K562 (cell line): ENCODE data around the gene RIIAD1. TPM values are rescaled to one million over a fixed set of nuclear protein-coding genes. Genes with fewer than 3 reads are reported as not detected.

Experiments used
- ATAC-seq: fragments of 200-7000 bp; cut with Tn5 transposase; 3 replicates; pipeline ENCODE4 v1.9.1; 2020; ENCODE audit warnings: moderate library complexity
- BruUV-seq: library from RNA; stranded (reverse); fragments of 400-500 nt; replicated peaks from 2 replicates; lab custom pipeline; 2021; lab: Mats Ljungman, UMichigan
- CTCF ChIA-PET: fragments of 300-600 bp; formaldehyde crosslinking; extraction: SDS; loops from one replicate; lab custom pipeline; 2021; ENCODE audit warnings: low intra/inter-chr PET ratio; lab: Yijun Ruan, JAX
- POLR2A ChIA-PET: fragments of 300-600, 350-650 bp; sonication (Branson Sonifier 250); formaldehyde crosslinking; extraction: SDS; loops from one replicate; lab custom pipeline; 2021; ENCODE audit warnings: antibody characterized with exemption, inconsistent platforms; lab: Yijun Ruan, JAX
- DNase-seq, 4 experiments: peaks; one replicate each; pipeline versions ENCODE4 v3.0.0 to v3.0.0-alpha.2; 2011 to 2018; ENCODE audit warnings: low spot score in 3 of 4, mixed read lengths in 3 of 4; ENCODE audit errors: extremely low read depth in 1 of 4
- FAIRE-seq: peaks from 2 replicates; lab custom pipeline; 2011; peaks lifted over from hg19 to GRCh38; lab: Jason Lieb, UNC
- H2AFZ ChIP-seq: 2 replicates; pipeline ENCODE4 v1.6.0; 2011; ENCODE audit warnings: low read depth, low read length, control low read depth, inconsistent platforms
- H3K27ac ChIP-seq: fragments of 200-600 bp; 3 replicates; pipeline ENCODE4 v1.8.0; 2011; ENCODE audit warnings: low read depth, mild to moderate bottlenecking, control low read depth, inconsistent platforms, low read length, moderate library complexity, mixed read lengths; ENCODE audit errors: extremely low read depth
- H3K27me3 ChIP-seq, 2 experiments: fragments of 300-600 bp in 1 of 2; 2 replicates in 1 of 2; 3 replicates in 1 of 2; pipeline versions ENCODE4 v1.6.0 to v1.8.0; 2011; ENCODE audit warnings: inconsistent platforms in 2 of 2, low read length in 2 of 2, mild to moderate bottlenecking in 1 of 2, mixed read lengths in 1 of 2, moderate library complexity in 1 of 2; ENCODE audit not compliant: control insufficient read depth in 2 of 2, insufficient read depth in 2 of 2
- H3K36me3 ChIP-seq: fragments of 300-600 bp; 3 replicates; pipeline ENCODE4 v1.8.0; 2011; ENCODE audit warnings: mild to moderate bottlenecking, low read length, inconsistent platforms; ENCODE audit not compliant: control insufficient read depth, insufficient read depth
- H3K4me1 ChIP-seq, 2 experiments: fragments of 200-600 bp in 1 of 2; replicated peaks in 1 of 2; 2 replicates in 1 of 2; 3 replicates in 1 of 2; pipeline versions ENCODE4 v1.5.1 to v1.8.0; 2011; ENCODE audit warnings: inconsistent platforms in 2 of 2, low read length in 2 of 2, mild to moderate bottlenecking in 1 of 2, mixed read lengths in 1 of 2, moderate library complexity in 1 of 2; ENCODE audit not compliant: control insufficient read depth in 2 of 2, insufficient read depth in 2 of 2
- H3K4me2 ChIP-seq: 2 replicates; pipeline ENCODE4 v1.6.1; 2011; ENCODE audit warnings: low read length, control low read depth, inconsistent platforms, mixed read lengths; ENCODE audit not compliant: insufficient read depth
- H3K4me3 ChIP-seq: fragments of 200-600 bp; sonication (generic), shearing (Covaris generic); 2 replicates; pipeline ENCODE4 v1.5.1; 2016; ENCODE audit warnings: control low read depth, inconsistent platforms
- H3K79me2 ChIP-seq: fragments of 200-600 bp; 3 replicates; pipeline ENCODE4 v1.8.0; 2011; ENCODE audit warnings: low read length, inconsistent platforms; ENCODE audit not compliant: control insufficient read depth, insufficient read depth
- H3K9ac ChIP-seq, 2 experiments: 2 replicates each; pipeline versions ENCODE4 v1.6.0 to v1.6.1; 2011; ENCODE audit warnings: low read depth in 2 of 2, low read length in 2 of 2, control low read depth in 1 of 2, inconsistent platforms in 1 of 2, mild to moderate bottlenecking in 1 of 2, mixed read lengths in 1 of 2; ENCODE audit not compliant: insufficient read depth in 1 of 2
- H3K9me1 ChIP-seq: one replicate; pipeline ENCODE4 v1.6.0; 2011; ENCODE audit warnings: inconsistent platforms, mild to moderate bottlenecking, low read length, moderate library complexity; ENCODE audit not compliant: control insufficient read depth, insufficient read depth
- H3K9me3 ChIP-seq: replicated peaks from 2 replicates; pipeline ENCODE4 v1.5.1; 2011; ENCODE audit warnings: low read depth, low read length, inconsistent platforms; ENCODE audit not compliant: control insufficient read depth, insufficient read depth
- H4K20me1 ChIP-seq: replicated peaks from 2 replicates; pipeline ENCODE4 v1.6.1; 2011; ENCODE audit warnings: low read length, inconsistent platforms, mixed read lengths; ENCODE audit not compliant: control insufficient read depth, insufficient read depth
- CBFA2T2 ChIP-seq: fragments of 450-650 bp; conservative IDR thresholded peaks from 2 replicates; pipeline ENCODE4 v1.6.1; 2017; ENCODE audit warnings: mild to moderate bottlenecking
- FOXP1 ChIP-seq: sonication (generic); formaldehyde crosslinking; IDR thresholded peaks from 2 replicates; pipeline ENCODE4 v1.8.0; 2022; ENCODE audit warnings: mild to moderate bottlenecking, missing genetic modification reagents
- GATAD2B ChIP-seq: fragments of 450-650 bp; IDR thresholded peaks from 2 replicates; pipeline ENCODE4 v1.6.1; 2017; ENCODE audit warnings: mild to moderate bottlenecking, borderline replicate concordance
- ILK ChIP-seq: fragments of 450-650 bp; IDR thresholded peaks from 2 replicates; pipeline ENCODE4 v1.6.1; 2016; ENCODE audit warnings: missing genetic modification characterization, low read depth, mild to moderate bottlenecking, missing compliant biosample characterization, moderate library complexity, borderline replicate concordance
- L3MBTL2 ChIP-seq: fragments of 450-650 bp; IDR thresholded peaks from 2 replicates; pipeline ENCODE4 v1.6.1; 2016; ENCODE audit warnings: mild to moderate bottlenecking, moderate library complexity
- NCOR1 ChIP-seq: fragments of 450-650 bp; IDR thresholded peaks from 2 replicates; pipeline ENCODE4 v1.6.1; 2016; ENCODE audit warnings: mild to moderate bottlenecking, moderate library complexity
- POLR2H ChIP-seq: IDR thresholded peaks from 2 replicates; pipeline ENCODE4 v1.6.1; 2016; ENCODE audit warnings: missing genetic modification characterization, low read depth, mild to moderate bottlenecking, control low read depth, missing compliant biosample characterization, moderate library complexity
- RFX1 ChIP-seq: fragments of 450-650 bp; IDR thresholded peaks from 2 replicates; pipeline ENCODE4 v1.6.1; 2016; ENCODE audit warnings: mild to moderate bottlenecking, moderate library complexity
- SP1 ChIP-seq: sonication (generic); formaldehyde crosslinking; IDR thresholded peaks from 2 replicates; pipeline ENCODE4 v1.8.1; 2022; ENCODE audit warnings: mild to moderate bottlenecking, missing genetic modification reagents
- TFAM ChIP-seq: fragments of 250-450 bp; sonication (Bioruptor Pico); conservative IDR thresholded peaks from 2 replicates; pipeline ENCODE4 v1.5.0; 2021; ENCODE audit warnings: mild to moderate bottlenecking, moderate library complexity
- ZNF239 ChIP-seq: fragments of 250-450 bp; sonication (Bioruptor Pico); IDR thresholded peaks from 2 replicates; pipeline ENCODE4 v1.4.0; 2020; ENCODE audit warnings: mild to moderate bottlenecking
- ZNF75A ChIP-seq: fragments of 450-650 bp; formaldehyde crosslinking; IDR thresholded peaks from 2 replicates; pipeline ENCODE4 v1.4.0; 2020; ENCODE audit warnings: mild to moderate bottlenecking
- WGBS: fragments of 100-300 bp; shearing (Covaris generic); methylation state at CpG from one replicate; pipeline ENCODE4 v1.1.6; 2016; ENCODE audit warnings: low coverage, mixed read lengths; ENCODE audit not compliant: insufficient coverage; ENCODE audit errors: missing lambda C conversion rate; 5-methylcytosine and 5-hydroxymethylcytosine counted together
- in situ Hi-C: fragments of 300-500 bp; cut with MboI; formaldehyde crosslinking; loops from 4 replicates; pipeline ENCODE4 v1.15.0; 2018; ENCODE audit warnings: inconsistent platforms, mixed read lengths
- intact Hi-C: fragments of 100-400 bp; cut with micrococcal nuclease; formaldehyde crosslinking; loops from 2 replicates; pipeline ENCODE4 v1.14.2; 2022
- polyA plus RNA-seq, 8 experiments: library from polyadenylated mRNA; depleted of rRNA in 4 of 8; stranded (reverse) in 5 of 8; unstranded in 3 of 8; fragments of >200 nt; fragmentation: Nextera tagmentation in 2 of 8; fragmentation: Illumina TruSeq in 1 of 8; extraction: Ambion mirVana in 2 of 8; extraction: Trizol in 1 of 8; gene quantifications; 2 replicates each; pipeline versions ENCODE4 v1.2.1 to v1.2.3, GENCODE V29; 2011 to 2014; ENCODE audit warnings: inconsistent platforms in 1 of 8, missing spikeins in 1 of 8
- total RNA-seq, 7 experiments: library from RNA; depleted of rRNA in 6 of 7; stranded (reverse); fragments of >200 nt in 6 of 7; fragmentation: Illumina TruSeq in 2 of 7; extraction: Trizol in 2 of 7; gene quantifications; 2 replicates each; pipeline versions ENCODE4 v1.2.1 to v1.2.3, GENCODE V29; 2011 to 2021; ENCODE audit warnings: low replicate concordance in 1 of 7
- TF ChIP-seq, protein P1 (sequence below), 3 experiments: fragments of 200-800 bp in 1 of 3; fragments of 250-450 bp in 1 of 3; fragments of 450-650 bp in 1 of 3; sonication (Bioruptor Pico) in 1 of 3; sonication (Bioruptor generic) in 1 of 3; formaldehyde crosslinking in 1 of 3; IDR thresholded peaks; 2 replicates each; pipeline versions ENCODE4 v1.6.1 to v1.8.0; 2016 to 2022; ENCODE audit warnings: mild to moderate bottlenecking in 2 of 3, missing genetic modification characterization in 2 of 3, missing compliant biosample characterization in 1 of 3, moderate library complexity in 1 of 3
- TF ChIP-seq, protein P2 (sequence below): fragments of 250-450 bp; sonication (Bioruptor Pico); IDR thresholded peaks from 2 replicates; pipeline ENCODE4 v1.4.0; 2020; ENCODE audit warnings: mild to moderate bottlenecking, moderate library complexity

The RIIAD1 gene
- total and polyA plus RNA-seq, 9 of the 15 experiments (the other 6 are each of a cell fraction or from before 2014, with no cell fraction given), result not detected

DNA sequence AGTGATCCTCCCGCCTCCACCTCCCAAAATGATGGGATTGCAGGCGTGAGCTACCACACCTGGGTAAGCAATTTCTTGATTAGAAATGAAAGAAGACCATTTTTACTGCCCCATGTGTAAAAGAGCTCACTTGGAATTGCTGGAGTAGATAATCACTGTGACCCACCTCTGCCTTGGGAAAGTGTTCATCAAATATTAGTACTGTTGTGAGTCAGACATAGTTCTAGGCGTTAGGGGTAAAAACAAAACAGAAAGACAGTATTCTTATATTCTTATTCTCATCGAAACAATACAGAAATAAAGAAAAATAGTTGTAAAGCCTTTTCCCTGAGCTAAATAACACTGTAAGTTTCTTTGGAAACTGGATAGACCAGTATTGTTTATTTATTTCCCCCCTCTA is 40.9 kb upstream of the RIIAD1 start:
- H3K36me3 ChIP-seq, result no peaks in the 10 kb centered on the region
- no peak overlapping the region for H3K4me2 ChIP-seq
- no peaks in the 10 kb centered on the region for H3K79me2 ChIP-seq
- FAIRE-seq (no peak), ATAC-seq (no peak), DNase-seq (no peak)
- intact Hi-C loops (no loop called here), in situ Hi-C loops (no loop called here)
- CTCF ChIA-PET, result no interaction called here
- H3K27me3 ChIP-seq, result no peaks in the 10 kb centered on the region
- 50% methylated on average over 4 of the region's 4 CpGs for WGBS
- H3K4me1 ChIP-seq, result no peaks in the 10 kb centered on the region
- H3K9me3 ChIP-seq, result no peaks in the 10 kb centered on the region
- H2AFZ ChIP-seq, result no peak overlapping the region
- no peaks in the 10 kb centered on the region for H4K20me1 ChIP-seq
- no peak overlapping the region for H3K4me3 ChIP-seq
- H3K9me1 ChIP-seq, result no peaks in the 10 kb centered on the region
- POLR2A ChIA-PET, result interaction anchor here (0.8 kb wide), 1 partner anchor 14 kb away, joined by 3 read pairs; no protein-coding TSS in a partner anchor
- no peak overlapping the region; a peak in 1 of 4 replicates for H3K9ac ChIP-seq
- H3K27ac ChIP-seq, result no peak overlapping the region
- TF ChIP-seq GATAD2B (no peak), ILK (tag) (no peak), ZNF75A (CRISPR knock-in tag) (no peak), FOXP1 (no peak), ZNF239 (CRISPR knock-in tag) (no peak), SP1 (CRISPR knock-in tag) (no peak), RFX1 (no peak), TFAM (CRISPR knock-in tag) (no peak), POLR2H (tag) (no peak), L3MBTL2 (no peak), CBFA2T2 (no peak), NCOR1 (no peak)
- TF ChIP-seq, protein P1, sequence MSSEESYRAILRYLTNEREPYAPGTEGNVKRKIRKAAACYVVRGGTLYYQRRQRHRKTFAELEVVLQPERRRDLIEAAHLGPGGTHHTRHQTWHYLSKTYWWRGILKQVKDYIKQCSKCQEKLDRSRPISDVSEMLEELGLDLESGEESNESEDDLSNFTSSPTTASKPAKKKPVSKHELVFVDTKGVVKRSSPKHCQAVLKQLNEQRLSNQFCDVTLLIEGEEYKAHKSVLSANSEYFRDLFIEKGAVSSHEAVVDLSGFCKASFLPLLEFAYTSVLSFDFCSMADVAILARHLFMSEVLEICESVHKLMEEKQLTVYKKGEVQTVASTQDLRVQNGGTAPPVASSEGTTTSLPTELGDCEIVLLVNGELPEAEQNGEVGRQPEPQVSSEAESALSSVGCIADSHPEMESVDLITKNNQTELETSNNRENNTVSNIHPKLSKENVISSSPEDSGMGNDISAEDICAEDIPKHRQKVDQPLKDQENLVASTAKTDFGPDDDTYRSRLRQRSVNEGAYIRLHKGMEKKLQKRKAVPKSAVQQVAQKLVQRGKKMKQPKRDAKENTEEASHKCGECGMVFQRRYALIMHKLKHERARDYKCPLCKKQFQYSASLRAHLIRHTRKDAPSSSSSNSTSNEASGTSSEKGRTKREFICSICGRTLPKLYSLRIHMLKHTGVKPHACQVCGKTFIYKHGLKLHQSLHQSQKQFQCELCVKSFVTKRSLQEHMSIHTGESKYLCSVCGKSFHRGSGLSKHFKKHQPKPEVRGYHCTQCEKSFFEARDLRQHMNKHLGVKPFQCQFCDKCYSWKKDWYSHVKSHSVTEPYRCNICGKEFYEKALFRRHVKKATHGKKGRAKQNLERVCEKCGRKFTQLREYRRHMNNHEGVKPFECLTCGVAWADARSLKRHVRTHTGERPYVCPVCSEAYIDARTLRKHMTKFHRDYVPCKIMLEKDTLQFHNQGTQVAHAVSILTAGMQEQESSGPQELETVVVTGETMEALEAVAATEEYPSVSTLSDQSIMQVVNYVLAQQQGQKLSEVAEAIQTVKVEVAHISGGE (CRISPR knock-in tag; IDR thresholded peaks at IDR 0.05), result no peak
- TF ChIP-seq, protein P2, sequence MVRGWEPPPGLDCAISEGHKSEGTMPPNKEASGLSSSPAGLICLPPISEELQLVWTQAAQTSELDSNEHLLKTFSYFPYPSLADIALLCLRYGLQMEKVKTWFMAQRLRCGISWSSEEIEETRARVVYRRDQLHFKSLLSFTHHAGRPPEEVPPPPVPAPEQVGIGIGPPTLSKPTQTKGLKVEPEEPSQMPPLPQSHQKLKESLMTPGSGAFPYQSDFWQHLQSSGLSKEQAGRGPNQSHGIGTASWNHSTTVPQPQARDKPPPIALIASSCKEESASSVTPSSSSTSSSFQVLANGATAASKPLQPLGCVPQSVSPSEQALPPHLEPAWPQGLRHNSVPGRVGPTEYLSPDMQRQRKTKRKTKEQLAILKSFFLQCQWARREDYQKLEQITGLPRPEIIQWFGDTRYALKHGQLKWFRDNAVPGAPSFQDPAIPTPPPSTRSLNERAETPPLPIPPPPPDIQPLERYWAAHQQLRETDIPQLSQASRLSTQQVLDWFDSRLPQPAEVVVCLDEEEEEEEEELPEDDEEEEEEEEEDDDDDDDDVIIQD, result no peak
- no TSS peak for BruUV-seq
